ENCODE results near the gene HK1. TPM values are rescaled to one million over a fixed set of nuclear protein-coding genes. Genes with fewer than 3 reads are reported as not detected.

HK1 gene
- total RNA-seq, 1 experiment from 2014 or later = 28.9 TPM

GRCh38 chr10:69403066-69403465 lies 124.8 kb downstream of the HK1 start:
- no peak for DNase-seq (ENCODE audit: low read depth)

GRCh38 chr10:69403519-69403918 lies 125.2 kb downstream of the HK1 start:
- DNase-seq (ENCODE audit: low read depth) = no peak

GRCh38 chr10:69404786-69405185 lies 126.5 kb downstream of the HK1 start:
- DNase-seq (ENCODE audit: low read depth) = no peak

DNA sequence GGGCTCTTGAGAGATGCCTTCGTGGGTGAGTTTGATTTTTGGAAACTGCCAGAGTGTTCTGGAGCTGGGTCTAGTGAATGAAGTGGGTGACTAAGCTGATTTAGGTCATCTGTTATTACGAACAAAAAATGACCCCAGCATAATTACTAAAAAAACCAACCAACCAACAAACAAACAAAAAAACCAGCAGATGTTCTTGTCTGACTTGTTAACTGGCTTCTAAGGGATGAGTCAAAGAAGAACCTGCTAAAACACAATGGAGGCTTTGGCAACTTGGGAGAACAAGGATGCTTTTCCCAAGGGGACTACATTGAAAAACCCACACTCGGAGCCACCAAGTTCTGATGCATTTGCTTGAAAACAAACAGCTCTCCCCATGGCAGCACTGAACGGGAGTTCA lies 126.9 kb downstream of the HK1 start:
- no peak for DNase-seq (ENCODE audit: low read depth)

- no peak for DNase-seq (ENCODE audit: low read depth)
These were observed 128.1 kb downstream of the HK1 start for GRCh38 chr10:69406302-69406811.

GRCh38 chr10:69406816-69407580 lies 128.7 kb downstream of the HK1 start:
- no peak for DNase-seq (ENCODE audit: low read depth)

DNA sequence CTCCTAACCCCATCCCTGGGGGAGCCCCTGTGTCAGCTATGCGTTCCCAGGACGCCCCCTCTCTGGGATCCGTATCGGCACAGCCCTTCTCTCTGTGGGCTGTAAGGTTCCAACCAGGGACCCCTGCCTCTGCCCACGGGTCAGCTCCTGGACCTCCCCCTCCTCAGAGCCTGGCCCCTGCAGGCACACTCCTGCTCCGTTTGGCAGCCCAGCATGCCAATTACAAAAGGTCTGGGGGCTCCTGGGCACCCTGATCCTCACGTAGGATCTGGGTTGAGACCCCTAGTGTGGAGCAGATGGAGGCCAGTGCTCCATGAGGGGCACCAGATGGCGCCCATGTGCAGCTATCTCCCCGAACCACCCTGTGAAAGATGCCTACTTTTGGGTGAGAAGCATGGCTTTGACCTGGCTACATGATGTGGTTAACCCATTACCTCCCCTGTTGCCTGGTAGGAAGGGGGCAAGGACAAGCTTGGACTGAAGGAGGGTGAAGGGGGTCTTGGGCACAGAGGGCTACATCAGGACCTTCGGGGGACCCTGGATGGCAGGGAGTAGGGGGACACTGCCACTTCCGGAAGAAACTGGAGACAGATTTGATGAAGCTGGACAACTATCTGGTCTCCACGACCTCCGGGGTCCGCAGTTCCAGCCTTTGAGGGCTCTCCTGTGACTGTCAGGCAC lies 129.5 kb downstream of the HK1 start:
- DNase-seq (ENCODE audit: low read depth) = peak; percentile 23

DNA sequence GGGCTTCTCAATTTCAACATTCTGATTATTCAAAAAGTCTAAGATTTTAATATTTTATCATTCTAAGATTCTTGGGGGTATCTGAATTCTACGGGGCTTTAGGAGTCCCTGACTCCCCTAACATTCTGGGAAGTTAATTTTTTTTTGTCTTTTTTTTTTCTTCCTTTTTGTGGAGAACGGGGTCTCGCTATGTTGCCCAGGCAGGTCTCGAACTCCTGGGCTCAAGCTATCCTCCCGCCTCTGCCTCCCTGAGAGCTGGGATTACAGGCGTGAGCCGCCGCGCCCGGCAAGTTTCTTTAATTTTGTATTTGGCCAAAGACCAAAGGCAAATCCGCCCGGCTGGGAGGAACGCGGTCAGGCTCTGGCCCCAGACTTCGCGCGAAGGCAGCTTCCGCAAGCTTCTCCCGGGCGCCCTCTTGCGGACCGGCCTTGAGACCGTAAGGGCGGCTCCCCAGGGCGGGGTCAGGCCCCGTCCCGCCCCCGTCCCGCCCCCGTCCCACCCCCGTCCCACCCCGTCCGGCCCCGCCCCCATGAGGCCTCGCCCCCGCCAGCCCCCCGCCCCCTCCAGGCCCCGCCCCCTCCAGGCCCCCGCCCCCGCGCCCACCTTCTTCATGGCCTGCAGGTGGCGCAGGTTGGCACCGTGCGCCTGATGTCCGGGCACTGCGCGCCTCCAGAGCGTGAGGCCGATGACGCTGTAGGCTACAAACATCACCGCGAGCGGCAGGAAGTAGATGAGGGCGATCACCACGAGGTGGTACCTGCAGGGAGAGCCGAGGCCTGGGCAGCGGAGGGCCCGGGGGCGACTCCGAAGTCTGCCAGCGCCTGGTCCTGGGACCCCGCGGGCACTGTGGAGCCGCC lies 130.3 kb downstream of the HK1 start:
- peak; percentile 93 for DNase-seq (ENCODE audit: low read depth)

DNA sequence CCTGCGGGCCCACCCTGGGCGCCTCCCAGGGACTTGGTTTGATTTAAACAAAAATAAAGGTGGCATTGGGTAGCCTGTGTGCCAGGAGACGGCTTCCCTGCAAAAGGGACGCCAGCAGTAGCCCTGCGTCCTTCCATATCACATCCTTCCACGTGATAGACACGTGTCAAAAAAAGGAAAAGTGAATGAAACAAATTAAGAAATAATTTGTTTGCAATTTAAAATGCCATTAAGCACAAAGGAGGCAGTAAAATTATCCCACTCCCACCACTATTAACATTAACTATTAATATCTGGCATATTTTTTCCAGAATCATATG lies 130.8 kb downstream of the HK1 start:
- DNase-seq (ENCODE audit: low read depth) = no peak

DNA sequence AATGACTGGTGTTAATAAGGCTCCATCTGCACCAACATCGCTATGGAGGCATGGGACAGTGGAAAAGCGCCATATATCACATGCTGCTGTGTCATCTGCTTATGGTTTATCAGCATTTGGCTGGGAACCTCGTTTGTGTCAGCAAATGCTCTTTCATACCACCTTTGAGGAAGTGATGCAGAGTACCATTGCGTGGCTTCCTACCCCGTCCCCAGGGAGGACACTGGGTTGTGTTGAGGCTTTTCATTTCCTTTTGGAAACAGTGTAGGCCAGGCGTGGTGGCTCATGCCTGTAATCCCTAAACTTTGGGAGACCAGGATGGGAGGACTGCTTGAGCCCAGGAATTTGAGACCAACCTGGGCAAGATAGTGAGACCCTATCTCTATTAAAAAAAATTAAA lies 131.7 kb downstream of the HK1 start:
- no peak for DNase-seq (ENCODE audit: low read depth)

- DNase-seq (ENCODE audit: low read depth) = no peak
These were observed 132.2 kb downstream of the HK1 start for GRCh38 chr10:69410487-69410886.

GRCh38 chr10:69411476-69411875 lies 133.2 kb downstream of the HK1 start:
- no peak for DNase-seq (ENCODE audit: low read depth)

- no peak for DNase-seq (ENCODE audit: low read depth)
These were observed 134.0 kb downstream of the HK1 start for GRCh38 chr10:69412232-69412790.

GRCh38 chr10:69413221-69413865 lies 135.0 kb downstream of the HK1 start:
- DNase-seq (ENCODE audit: low read depth) = peak; percentile 63

- no peak for DNase-seq (ENCODE audit: low read depth)
These were observed 136.0 kb downstream of the HK1 start for GRCh38 chr10:69414036-69415018.

GRCh38 chr10:69415049-69415448 lies 136.8 kb downstream of the HK1 start:
- DNase-seq (ENCODE audit: low read depth) = no peak

- DNase-seq (ENCODE audit: low read depth) = no peak
These were observed 137.7 kb downstream of the HK1 start for GRCh38 chr10:69415951-69416350.

DNA sequence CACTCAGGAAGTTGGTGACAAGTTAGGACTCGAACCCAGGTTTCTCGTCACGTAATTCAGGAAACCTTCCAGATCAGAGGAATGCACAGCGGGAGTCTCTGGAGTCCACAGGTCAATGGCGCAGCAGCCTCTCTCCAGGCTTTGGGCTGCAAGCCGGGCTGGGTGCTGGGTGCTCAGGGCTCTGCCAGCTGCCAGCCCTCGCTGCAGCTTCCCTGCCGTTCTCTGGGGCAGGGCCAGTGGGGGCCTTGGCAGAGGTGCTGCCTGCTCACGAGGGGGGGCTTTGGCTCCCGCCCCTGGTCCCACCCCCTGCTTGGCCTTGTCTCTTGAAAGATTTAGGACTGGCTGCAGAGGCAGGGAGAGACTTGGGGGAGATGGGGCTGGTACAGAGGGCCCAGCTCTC lies 138.4 kb downstream of the HK1 start, which contains the start of gene TACR2:
Gene TACR2 (minus strand): TSS at position 224 of the 400 bp plus-strand sequence. CDS start 595 bp downstream, outside the sequence.
- DNase-seq (ENCODE audit: low read depth) = no peak

DNA sequence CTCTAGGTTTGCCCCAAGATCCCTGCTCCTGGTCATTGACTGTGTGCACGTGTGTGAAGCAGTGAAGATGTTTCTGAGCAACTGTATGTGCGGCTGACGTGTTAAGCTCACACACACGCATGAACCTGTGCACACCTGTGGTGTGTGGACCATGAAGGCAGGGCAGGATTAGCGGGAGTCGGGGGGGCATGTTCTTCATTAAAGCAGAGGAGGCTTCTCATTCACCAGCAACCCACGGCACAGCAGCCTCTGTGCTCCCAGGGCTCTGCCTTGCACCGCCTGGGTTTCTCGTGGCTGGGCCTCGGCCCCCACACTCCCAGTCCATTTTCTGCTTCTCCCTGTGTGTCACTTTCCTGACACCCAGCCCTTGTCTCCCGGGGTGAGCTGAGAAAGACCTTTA lies 139.2 kb downstream of the HK1 start:
- no peak for DNase-seq (ENCODE audit: low read depth)

- no peak for DNase-seq (ENCODE audit: low read depth)
These were observed 139.9 kb downstream of the HK1 start for GRCh38 chr10:69418052-69418752.
